Stimulated activated CD8-positive, alpha-beta memory T cell treated with anti-CD3 and anti-CD28 coated beads, Interleukin-7, amount 100 ng/mL, for 1 hour (primary cell): ENCODE results near the gene C5orf58.
"Not testable (repeated sequence)": the region's sequence is repeated elsewhere in the genome, so short reads cannot be mapped to it uniquely, and the experiment has no call there.

ENCODE experiments used
- DNase-seq, 2 donors: peaks; one replicate each; pipeline ENCODE4 v3.0.0-alpha.2; 2020; ENCODE audit warnings: low read depth in 2 of 2

Gene C5orf58

GRCh38 chr5:170223906-170224305 lies 8.9 kb upstream of the C5orf58 start:
- no peak for DNase-seq

DNA sequence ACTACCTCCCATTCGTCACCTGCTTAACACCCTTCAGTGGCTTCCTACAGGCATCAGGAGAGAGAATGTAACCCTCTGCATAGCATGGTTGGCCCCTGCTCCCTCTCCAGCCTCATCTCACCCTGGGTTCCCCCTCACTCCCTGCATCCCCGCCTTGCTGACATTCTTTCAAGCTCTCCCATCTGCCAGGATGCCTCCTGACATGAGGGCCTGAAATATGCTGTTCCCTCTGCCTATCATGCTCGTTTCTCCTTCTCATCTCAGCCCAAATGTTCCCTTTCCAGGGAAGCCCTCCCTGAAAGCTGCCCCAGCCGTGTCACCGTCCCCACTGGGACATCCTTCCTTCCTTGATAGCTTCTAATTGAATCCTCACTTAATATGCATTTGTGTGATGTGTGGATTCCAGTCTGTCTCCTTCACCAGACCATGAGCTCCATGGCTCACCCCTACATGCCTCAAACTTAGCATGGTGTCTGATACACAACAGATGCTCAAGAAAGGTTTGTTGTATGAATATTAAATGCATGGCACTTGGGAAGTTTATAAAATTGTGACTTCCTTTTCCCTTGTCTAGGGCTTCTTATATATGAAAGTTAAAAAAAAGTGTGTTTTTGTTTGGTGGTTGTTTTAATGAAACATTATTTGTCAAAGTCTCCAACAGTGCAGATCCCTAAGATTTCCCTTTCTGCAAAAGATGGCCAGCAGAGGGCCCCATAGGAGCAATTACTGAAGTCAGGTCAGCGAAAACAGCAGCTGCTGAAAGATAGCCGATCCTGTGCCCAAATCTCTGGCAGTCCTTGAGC lies 7.3 kb upstream of the C5orf58 start:
- DNase-seq: peak; percentile 49 to 64

- no peak for DNase-seq
Observed at GRCh38 chr5:170226129-170226615, 6.6 kb upstream of the C5orf58 start.

GRCh38 chr5:170226661-170227060 lies 6.1 kb upstream of the C5orf58 start:
- DNase-seq: no peak

DNA sequence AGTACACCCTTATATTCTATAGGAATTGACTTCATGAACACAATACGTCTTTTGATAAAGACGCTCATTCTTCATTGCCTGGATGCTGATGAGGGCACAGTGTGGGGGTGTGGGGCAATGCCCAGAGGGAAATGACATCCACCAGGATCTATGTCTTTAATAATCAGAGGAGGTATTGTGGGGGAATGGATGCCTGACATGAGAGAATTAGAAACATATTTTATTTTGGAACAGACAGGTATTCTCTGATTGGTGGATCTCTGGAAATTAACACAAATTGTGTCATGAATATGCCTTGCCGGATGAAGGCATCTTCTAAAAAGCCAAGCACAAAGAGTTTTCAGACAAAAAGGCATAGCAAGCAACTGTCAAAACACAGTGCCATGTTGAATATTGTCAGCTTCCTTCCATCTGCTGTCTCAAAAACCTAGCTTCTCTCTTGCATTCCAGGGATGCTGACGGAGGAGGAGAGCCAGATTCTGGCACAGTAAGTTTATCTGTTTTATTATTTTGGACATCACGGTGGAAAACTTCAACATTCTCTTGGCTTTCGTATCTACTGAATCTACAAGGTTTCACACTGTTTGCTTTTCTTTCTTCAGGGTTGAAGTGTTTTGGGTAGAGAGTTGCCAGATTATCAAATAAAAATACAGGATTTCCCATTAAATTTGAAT lies 3.9 kb upstream of the C5orf58 start:
- DNase-seq: no peak

- DNase-seq: no peak
Observed at GRCh38 chr5:170233358-170233892, 640 bp downstream of the C5orf58 start.

GRCh38 chr5:170235876-170236864 lies 3.4 kb downstream of the C5orf58 start:
- DNase-seq: no peak

- DNase-seq: no peak
Observed at GRCh38 chr5:170238456-170239196, 5.8 kb downstream of the C5orf58 start.

DNA sequence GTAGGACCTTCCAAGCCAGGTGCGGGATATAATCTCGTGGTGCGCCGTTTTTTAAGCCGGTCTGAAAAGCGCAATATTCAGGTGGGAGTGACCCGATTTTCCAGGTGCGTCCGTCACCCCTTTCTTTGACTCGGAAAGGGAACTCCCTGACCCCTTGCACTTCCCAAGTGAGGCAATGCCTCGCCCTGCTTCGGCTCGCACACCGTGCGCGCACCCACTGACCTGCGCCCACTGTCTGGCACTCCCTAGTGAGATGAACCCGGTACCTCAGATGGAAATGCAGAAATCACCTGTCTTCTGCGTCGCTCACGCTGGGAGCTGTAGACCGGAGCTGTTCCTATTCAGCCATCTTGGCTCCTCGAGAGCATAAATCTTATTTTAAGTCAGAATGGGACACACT lies 12.7 kb downstream of the C5orf58 start:
- DNase-seq: not testable (repeated sequence)

- DNase-seq: no peak
Observed at GRCh38 chr5:170246126-170246870, 13.5 kb downstream of the C5orf58 start.

DNA sequence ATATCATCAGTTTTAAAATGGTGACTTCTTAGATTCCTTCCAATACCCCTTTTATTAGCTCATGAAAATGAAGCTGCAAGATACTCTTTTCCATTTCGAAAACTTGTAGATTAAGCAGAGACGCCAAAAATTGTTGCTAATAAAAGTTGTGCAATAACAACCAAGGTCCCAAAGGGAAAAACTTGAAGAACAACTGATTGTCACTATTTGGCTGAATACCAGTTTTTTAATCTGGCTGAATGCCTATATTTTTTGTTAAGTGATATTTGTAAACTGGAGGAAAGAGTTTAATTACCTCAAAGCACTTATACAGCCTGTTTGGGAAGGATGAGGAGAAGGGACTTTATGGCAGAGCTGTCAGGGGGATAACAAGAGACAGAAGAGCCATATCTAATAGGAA lies 14.6 kb downstream of the C5orf58 start:
- no peak for DNase-seq

- DNase-seq: no peak
Observed at GRCh38 chr5:170248172-170248930, 15.6 kb downstream of the C5orf58 start.

DNA sequence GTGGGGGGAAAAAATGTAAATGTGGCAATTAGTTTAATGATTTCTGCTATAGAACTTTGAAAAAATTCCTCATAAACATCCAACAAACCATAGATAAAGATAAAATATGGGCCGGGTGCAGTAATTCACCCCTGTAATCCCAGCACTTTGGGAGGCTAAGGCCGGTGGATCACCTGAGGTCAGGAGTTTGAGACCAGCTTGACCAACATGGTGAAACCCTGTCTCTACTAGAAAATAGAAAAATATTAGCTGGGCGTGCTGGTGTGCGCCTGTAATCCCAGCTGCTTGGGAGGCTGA lies 16.1 kb downstream of the C5orf58 start:
- DNase-seq: not testable (repeated sequence)

DNA sequence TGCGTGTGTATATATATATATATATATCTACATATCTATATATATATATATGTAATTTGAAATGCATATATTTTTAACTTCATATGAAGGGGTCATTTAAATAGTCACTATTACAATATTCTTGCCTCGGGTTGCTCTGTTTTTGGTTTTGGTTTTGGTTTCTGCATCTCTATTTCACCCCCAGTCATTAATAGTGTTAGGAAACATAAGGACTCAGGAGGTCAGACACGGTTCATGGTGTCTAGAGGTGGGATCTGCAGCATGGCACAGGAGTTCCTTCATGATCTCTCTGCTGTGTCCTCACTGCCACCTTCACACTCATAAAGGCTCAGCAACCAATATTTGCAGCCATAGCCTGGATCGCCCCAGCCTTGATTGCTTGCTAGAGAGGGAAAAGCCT lies 16.6 kb downstream of the C5orf58 start:
- DNase-seq: no peak

GRCh38 chr5:170250810-170251317 lies 18.1 kb downstream of the C5orf58 start:
- DNase-seq: no peak

DNA sequence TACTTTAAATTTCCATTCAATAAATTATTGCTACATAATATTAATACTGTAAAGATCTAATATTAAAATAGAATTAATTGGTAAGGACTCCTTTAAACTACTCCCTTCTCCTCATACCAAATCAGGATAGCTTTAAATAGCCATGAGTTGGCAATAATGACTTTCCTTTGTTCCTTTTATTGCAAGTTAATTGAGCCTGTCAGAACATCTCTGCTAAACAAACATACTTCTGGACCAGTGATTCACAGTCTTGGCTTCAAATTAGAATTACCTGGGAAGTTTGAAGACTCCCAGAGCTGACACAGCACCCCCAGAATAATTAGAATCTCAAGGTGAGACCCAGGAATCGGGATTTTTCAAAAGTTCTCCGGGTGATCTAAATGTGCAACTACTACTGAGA lies 18.7 kb downstream of the C5orf58 start:
- DNase-seq: no peak

GRCh38 chr5:170252109-170252508 lies 19.3 kb downstream of the C5orf58 start:
- DNase-seq: no peak

DNA sequence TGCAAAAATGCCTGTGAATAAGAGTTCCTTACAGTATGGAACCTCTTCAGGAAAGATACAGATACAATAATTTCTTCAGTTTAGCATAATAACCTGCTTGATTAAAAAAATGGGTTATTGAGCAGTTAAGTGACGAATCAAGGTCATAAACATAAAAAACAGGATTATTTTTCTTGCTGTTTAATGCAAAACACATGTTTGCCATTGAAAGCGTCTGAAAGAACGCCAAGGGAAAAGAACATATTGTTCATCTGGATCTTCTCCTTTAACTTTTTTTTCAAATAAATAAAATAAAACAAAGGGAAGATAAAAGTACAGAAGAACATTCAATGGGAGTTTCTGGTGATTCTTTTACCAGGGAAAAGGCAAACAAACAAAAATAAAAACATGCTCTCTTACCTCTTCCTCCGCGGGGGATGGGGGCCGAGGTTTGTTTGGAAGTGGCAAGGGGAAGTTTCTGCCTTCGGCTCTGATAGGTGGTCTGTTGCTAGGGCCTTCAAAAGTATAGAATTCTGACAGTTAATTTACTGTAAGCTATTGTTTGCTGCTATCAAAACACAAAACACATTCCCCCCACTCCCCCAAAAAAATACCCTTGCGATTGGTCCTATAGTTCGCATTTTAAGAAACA lies 20.1 kb downstream of the C5orf58 start:
- no peak for DNase-seq

DNA sequence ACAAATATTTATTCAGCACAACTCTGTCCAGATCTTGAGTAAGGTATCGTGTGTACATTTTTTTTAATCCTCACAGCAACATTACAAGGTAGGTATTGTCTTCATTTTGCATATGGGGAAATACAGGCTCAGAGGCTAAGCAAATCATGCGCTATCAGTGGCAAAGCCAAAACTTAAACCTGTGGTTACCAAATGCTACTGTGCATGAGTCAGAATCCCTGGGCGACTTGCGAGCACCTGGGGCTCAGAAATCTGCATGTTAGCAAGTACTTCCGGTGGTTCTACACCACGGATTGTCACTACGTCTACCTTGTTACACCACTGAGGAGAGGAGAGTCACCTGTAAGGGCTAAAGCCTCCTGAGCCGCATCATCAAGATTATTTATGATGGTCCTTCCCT lies 21.3 kb downstream of the C5orf58 start:
- no peak for DNase-seq
